NCI-H526 treated with DMSO at 0.1 percent for 48 hours (cell line): ENCODE data around the gene CADPS.
A peak's percentile ranks its signal among the peaks of the same experiment; 100 is the strongest.

Source experiments
- DNase-seq: peaks from one replicate; lab custom pipeline; 2025; lab: John Stamatoyannopoulos, UW

The CADPS gene

GRCh38 chr3:62874711-62875557 lies at the start of gene CADPS:
TSS of gene CADPS (minus strand) at chr3:62875416. CDS start at chr3:62875029, 387 bp downstream.
- peak; percentile 42 for DNase-seq

GRCh38 chr3:62923066-62923465 lies 47.9 kb upstream of the CADPS start:
- no peak for DNase-seq

GRCh38 chr3:62922326-62922725 lies 47.1 kb upstream of the CADPS start:
- DNase-seq: no peak

DNA sequence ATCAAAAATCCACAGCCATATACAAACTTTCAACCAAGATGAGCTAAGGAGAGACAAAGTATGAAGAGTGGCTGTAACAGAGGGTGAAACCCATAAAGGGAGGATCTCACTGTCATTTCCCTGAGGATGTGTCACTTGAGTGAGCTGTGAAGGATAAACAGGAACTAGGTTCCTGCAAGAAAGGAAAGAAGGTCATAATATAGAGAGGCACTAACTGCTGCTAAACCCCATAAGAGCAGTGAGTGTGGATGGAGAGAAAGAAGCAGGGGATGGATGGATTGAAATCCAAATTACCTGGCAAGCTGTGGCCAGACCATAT lies 45.2 kb upstream of the CADPS start:
- no peak for DNase-seq

DNA sequence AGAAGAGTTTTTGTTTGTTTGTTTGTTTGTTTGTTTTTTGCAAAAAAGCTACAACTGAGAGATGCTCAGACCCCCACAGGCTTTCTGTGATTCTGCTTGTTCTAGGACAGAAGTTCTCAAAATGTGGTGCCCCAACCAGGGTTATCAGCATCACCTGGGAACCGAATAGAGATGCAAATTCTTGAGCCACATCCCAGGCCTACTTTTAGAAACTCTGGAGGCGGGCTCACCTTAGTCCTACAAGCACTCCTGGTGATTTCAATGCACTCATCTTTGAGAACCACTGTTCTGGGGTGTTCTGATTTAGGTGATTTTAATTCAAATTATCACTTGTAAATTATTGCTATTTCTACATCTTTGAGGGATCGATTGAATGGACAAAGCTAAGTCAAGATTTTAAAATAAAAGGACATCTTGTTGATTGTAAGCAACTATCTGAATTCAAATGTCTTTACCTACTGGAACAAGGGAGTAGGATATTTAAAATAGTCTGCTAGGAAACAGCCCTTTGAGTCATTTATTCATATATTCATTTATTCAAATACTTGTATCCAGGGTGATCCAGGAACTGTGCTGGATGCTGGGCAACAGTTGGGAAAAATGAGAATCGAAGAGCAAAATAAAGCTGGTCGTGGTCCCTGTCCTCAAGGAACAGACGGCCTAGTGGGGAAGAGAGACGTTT lies 44.7 kb upstream of the CADPS start:
- peak; percentile 80 for DNase-seq

DNA sequence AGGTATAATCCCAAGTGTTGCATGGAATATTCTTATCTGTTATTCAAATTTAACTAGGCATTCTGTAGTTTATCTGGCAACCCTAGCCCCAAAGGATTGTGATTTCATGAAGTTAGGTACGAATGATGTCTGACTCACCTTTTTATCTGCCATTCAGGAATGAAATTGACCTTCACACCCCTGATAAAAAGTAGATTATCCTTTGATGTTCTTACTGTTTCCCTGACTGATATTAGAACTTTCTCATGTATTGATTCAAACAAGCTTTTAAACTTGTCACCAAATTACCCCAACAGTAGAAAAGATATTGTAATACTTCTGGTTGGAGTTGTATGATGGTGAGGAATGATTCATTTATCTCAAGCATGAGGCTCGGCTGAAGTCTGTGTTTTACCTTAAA lies 43.6 kb upstream of the CADPS start:
- DNase-seq: no peak

DNA sequence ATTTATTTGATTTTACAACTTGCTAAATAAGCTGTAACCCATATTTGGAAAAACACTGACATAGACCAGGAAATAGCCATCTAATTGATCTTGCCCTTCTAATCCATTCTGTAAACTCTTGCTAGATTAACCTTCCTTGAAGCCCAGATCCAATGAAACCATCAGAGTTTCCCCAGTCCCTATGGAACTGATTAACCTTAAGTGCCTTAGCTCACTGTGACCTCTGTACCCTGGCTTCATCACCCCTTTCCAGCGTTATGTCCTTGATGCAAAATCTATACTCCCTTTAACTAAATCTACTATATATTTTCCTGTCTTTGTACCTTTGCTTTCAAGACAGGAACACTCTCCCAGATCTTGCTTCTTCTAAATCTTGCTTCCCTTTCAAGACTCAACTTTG lies 42.9 kb upstream of the CADPS start:
- DNase-seq: no peak

DNA sequence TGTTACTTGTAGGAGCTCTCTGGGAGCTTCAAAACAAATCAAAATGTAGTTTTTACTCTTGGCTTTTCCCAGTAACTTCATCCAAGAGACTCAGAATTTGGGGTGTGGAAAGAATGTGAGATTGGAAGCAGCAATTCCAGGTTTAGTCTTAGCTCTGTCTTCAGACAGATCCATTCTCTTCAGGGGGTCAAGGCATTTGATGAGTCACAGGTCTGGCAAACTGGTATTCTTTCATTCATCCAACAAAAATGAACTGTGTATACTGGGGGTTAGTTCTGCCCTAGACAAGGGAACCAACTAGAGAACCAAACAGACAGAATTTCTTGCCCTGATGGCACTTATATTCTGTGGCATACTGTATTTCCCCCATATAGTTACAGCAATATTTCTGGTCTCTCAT lies 36.3 kb upstream of the CADPS start:
- DNase-seq: no peak

DNA sequence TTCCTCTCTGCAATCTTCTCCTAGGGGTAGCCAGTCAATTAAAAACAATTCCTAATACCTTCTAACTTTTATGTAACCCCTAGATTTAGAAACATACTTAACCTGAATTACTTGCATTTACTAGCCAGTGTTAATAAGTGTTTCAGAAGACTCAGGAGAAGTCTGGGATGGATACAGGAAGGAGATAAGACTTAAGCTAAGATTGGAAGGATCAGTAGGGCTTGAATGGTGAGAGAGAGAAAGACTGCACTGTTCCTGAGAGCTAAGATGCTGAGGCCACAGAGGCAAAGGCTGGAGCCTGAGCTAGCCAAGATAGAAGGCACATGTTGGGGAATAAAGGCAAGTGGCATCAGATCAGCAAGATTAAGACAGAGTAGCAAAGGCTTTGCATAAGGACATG lies 30.1 kb upstream of the CADPS start:
- no peak for DNase-seq

DNA sequence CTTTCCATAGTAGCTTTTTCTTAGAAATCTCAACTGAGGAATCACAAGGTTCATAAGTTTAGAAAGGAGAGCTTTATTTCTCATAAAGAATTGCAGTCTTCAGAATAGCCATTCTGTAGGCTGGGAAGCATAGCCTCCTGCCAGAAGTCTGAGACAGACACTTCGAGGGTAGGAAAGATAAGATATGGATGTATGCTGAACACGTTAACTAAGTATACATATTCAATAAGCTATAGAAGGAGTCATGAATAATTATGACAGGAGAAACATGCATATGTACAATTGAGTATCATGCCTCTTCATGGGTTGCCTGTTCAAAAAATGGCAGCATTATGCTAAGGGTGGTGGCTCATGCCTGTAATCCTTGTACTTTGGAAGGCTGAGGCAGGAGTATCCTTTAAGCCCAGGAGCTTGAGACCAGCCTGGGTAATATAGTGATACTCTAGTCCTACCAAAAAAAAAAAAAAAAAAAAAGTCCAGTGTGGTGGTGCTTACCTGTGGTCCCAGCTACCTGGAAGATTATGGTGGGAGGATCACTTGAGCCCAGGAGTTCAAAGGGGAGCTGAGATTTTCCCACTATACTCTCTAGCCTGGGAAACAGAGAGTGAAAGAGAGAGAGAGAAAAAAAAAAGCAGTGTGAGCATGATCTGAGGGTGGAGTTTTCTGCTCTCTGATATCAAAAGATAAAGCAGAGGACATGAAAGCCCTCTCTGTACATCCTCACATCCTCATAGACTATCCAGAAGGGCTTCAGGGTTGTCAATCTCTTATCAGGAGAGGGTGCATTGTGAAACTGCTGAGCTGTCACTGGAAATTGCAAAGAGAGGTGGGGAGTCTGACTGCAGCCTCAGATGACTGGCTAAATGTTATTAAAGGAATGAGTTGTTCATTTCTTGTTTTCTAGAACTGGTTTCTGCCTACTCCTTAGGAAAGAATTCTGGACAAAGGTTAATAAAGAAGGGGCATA lies 23.6 kb upstream of the CADPS start:
- no peak for DNase-seq

DNA sequence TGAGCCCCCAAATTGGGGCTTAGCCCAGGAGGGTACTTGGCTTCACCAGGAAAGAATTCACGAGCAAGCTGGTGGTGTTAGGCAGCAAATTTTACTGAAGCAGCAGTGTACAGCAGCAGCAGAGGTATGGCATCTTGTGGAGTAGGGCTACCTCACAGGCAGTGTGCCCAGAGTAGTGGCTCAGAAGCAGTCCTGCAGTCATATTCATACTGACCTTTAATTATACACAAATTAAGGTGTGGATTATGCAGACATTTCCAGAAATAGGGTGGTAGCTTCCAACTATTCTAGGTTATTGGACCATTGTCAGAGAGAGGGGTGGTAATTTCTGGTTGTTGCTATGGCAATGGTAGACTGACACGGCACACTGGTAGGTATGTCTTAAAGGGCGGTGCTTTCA lies 20.7 kb upstream of the CADPS start:
- DNase-seq: no peak

GRCh38 chr3:62892951-62893350 lies 17.7 kb upstream of the CADPS start:
- no peak for DNase-seq

DNA sequence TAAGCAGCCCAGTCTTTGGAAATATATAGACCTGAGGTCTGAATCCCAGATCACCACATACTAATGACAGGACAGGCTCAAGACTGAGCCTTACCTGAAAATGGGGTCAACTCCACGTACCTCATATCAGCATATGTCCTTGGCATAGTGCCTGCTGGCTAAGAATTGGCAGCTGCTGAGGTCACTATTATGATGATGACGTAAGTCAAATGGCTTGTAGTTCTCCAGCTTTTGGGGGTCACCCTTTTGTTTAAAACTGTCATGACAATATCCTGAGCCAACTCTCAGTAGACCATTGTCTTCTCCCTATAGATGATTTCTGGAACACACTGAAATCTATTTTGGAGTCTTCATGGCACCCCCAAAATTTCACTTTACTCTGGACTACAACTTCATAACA lies 16.8 kb upstream of the CADPS start:
- DNase-seq: no peak

- no peak for DNase-seq
Measured at GRCh38 chr3:62888778-62889177, 13.6 kb upstream of the CADPS start.

DNA sequence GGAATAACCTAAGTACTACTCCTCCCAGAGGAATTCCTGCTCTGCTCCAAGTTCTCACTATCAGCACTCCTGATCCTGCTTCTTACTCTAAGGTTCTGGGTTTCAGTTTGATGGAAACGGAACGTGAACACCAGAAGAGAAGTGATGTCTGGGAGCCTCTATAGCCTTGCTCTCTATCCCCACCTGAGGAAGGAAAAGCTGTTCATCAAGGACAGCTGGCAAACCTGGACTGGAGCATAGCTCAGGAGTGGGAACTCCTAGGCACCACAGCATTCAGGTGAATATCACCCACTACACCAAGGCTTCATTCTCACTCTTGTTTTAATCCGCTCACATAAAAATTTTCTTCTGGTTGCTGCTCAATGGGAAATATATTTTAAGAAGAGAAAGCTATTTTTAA lies 13.0 kb upstream of the CADPS start:
- peak; percentile 3 for DNase-seq

GRCh38 chr3:62885136-62885535 lies 9.9 kb upstream of the CADPS start:
- no peak for DNase-seq

DNA sequence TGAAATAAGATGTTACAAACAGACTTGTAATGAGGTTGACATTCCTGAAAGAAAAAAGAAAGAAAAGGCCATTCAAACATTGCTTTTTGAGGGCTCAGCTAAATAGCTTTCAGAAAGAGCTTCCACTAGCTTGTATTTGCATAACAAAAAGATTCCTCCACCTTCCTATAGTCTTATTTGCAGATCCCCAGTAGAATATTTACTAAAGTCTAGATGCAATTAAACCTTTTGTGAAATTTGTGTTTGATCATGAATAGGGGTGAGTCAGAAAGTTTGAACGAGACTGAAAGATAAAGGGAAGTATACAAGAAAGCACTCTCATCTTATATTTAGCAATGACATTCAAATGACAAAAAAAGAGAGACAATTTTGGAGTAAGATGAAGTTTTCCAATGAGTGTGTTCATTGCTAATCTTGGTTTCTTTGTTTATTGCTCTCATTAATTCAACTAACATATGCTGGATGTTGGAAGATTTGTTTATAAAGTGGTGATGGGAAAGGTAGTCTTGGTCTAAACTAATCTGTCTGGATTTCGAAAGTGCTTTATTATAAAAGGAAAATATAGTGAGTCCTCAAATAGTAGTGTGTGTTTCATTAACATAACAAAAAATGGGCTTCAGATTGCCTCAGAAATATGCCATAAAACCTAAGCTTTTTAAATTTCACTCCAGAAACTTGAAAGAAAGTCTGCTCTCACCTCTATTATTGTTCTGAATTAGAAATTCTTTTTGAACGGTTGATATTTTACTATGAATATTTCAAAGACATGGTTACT lies 9.1 kb upstream of the CADPS start:
- no peak for DNase-seq

DNA sequence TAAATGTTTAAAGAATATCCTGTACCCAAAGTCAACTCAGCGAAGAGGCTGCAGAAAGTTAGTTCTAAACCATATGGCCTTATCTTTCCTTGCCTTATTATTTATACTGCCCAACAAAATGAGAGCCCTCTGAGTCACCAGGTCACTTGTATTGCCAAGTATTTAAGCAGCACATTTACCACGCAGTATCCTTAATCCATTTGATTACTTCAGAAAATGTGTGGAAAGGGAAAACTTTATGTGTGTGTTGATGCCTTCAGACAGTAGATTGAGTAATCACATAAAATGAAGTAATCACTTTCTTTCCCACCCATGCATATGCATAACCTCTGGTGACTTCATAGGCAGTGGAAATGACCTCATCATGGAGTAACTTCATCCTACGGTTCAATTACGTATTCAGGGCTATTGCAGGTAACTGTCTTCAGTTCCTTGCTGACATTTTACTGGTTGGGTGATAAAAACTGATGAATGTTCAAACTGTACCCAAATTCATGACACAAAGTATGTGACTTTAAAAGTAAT lies 7.5 kb upstream of the CADPS start:
- no peak for DNase-seq

- peak; percentile 25 for DNase-seq
Measured at GRCh38 chr3:62876064-62876463, 848 bp upstream of the CADPS start.

GRCh38 chr3:62875558-62876002 lies 364 bp upstream of the CADPS start:
- DNase-seq: no peak
